HG03159 (cell line): ENCODE data around the gene BORCS6.
A peak's percentile ranks its signal among the peaks of the same experiment; 100 is the strongest.

ENCODE experiments used
- ATAC-seq: cut with Tn5 transposase; IDR thresholded peaks from one replicate; pipeline ENCODE4 v1.9.1; 2021; ENCODE audit warnings: mild to moderate bottlenecking, moderate library complexity; ENCODE audit not compliant: unreplicated experiment

The BORCS6 gene

DNA sequence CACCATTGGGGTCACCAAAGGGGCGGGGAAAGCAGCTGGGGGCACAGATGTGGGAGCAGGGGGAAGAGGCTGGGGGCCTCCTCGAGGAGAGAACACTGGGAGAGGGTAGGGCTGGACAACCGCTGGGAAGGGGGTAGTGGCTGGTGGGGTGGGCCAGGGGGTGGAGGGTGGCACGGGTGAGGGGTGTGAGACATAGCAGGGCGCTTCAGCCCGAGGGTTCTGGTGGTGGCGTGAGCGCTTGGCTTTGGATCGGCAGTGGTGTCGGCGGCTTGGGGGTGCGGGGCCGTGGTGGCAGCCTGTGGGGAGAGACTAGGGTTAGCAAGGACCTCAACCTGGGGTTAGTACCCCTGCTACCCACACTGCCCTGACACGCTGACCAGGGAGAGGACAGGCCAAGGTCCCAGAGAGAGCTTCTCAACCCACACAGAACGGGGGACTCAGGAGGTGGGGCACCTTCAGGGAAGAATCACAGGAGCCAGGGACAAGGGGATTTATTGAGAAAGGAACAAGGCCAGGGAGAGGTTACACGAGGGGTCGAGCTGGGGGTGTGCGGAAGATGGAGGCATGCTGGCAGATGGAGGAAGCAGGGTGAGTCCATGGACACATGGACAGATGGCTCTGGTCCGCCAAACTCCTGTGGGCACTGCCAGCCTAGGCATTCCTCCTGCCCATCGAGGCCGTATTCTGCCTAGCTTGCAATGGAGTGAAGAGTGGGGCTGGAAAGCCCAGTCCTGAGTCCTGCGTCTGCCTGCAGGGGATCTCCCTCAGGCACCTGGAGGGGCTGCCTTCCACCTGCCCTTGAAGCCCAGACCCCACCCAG, 46.2 kb downstream of the BORCS6 start:
- no peak for ATAC-seq

DNA sequence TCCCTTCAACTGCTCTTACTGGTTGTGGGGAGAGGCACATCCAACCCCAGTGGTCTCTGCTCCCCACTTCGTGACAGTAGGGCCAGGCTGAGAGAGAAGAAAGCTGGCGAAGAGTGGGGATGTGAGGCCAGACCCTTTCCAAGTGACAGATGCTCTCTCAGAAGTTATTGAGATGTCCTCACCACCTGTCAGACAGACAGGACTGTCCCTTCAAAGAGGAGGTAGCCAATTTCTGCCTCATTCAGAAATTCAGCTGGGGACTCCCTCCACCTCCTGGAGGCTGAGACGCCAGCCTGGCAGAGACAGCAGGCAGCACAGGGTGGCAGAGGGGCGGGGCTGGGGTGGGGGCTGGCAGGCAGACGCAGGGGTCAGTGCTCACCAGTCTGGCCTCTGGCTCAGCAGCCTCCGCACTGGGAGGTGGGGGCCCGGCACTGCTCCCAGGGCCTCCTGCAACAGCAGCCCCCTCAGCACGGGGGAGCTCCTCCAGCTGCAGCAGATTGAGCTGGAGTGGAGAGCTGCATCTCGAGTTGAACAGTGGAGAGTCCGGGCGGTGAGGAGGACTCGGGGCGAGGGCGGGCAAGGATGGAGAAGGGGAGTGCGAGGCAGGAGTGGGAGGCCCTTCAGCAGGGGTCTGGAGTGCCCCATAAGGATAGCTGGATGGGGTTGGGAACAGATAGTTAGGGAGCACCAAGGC, 46.9 kb downstream of the BORCS6 start:
- ATAC-seq = no peak

DNA sequence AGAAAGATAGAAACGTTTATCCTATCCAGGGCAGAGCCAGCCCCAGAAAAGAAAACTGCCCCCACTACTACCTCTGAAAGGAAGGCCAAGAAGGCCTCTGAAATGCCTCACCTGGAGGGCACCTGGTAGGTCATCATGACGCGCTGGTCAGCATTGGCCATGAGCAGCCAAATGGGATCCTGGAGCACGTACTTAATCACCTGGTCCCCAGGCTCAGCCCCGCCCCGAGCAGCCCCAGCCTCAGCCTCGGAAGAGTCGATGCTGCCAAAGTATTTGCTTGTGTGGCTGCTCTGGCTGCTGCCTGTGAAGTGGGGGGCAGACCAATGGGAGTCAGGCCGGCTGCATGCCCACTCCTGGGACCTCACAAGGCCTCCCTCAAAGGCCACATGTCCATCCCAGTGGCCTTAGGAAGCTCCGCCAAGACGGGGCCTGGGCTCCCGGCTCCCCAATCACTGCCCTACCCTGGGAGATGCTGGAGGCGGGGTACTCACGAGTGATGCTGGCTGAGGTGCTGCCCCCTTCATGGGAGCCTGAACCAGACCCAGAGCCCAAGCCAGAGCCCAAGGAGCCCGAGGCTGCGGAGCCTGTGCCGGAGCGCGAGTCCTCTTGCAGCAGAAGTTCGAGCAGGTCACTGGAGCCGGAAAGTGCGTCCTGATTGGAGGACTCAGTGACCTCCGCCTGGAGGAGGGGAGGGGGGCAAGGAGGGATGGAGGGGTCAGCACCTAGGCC, 47.7 kb downstream of the BORCS6 start:
- no peak for ATAC-seq

DNA sequence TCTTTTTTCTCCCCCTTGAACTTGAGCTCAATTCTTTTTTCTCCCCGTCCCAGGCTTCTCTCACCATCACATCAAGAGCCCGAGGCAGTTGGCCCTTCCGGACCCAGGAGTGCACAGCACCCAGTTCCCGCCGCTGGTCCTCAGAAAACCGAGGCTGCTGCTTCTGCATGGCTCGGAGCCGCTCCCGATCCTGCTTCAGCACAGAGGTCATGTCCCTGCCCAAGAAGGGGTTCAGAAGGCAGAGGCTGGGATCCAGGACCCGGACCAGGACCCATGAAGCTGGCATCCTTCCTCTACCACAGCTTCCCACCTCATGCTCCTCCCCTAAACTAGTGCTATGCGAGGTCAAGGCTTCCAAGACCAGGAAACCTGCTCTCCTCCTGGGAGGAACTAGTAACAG, 48.2 kb downstream of the BORCS6 start:
- ATAC-seq = no peak

DNA sequence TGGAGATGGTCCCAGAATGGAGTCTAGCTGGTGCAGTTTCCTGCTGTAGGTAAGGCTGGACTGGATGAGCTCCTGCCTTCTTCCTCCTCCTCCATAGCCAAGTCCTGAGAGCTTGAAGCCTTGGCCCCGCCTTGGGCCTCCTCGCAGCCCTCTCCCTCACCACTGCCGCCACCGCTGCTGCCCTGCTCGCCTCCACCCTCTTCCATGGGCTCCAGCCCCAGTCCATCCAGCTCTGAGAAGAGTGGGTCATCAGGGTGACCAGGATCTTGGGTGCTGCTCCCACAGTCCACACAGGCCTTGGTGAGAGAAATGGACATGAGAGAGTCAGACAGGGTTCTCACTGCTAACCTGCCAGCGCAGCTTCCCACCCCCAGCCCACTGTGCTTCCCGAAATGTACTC, 48.9 kb downstream of the BORCS6 start:
- ATAC-seq = no peak

DNA sequence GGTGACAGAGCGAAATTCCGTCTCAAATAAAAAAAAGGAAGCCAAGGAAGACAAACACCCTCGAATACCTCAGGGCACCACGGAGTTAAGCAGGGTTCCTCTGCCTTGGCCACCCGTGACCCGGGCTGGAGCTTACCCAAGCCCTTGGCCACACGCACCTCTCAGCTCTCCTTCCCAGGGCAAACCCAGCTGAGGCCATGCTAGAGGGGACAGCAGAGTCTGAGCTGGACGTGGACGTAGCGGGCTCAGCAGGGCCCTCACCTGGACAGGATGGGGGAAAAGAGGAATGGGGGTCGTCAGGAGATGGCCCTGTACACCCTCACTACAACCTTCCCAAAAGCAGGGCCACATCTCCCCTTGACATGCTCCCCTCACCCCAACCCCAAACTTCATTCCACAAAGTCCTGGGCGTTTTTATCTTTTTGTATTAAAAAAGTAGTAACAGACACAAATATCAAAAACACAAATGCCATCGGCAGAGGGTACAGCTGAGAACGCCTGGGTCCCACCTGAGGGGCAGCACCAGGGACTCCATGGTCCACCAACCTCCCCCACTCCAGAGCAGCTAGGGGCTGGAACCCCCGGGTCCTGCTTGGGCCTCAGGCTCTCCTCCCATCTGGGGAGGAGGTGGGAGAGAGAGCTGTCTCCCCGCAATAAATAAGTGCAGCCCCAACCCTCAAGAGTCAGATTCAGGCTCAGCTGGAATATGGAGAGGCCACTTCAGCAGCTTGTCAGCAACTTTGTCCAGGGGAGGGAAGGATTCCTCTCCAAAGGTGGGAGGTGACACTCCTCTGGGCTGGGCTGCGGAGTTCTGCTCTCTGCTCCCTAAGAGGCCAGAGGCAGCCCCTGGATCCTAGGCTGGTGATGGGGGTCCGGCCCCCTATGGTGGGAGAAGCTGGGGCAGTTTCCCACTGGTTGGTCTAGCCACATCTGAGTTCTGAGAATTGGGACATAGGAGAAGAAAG, 49.6 kb downstream of the BORCS6 start:
- no peak for ATAC-seq

DNA sequence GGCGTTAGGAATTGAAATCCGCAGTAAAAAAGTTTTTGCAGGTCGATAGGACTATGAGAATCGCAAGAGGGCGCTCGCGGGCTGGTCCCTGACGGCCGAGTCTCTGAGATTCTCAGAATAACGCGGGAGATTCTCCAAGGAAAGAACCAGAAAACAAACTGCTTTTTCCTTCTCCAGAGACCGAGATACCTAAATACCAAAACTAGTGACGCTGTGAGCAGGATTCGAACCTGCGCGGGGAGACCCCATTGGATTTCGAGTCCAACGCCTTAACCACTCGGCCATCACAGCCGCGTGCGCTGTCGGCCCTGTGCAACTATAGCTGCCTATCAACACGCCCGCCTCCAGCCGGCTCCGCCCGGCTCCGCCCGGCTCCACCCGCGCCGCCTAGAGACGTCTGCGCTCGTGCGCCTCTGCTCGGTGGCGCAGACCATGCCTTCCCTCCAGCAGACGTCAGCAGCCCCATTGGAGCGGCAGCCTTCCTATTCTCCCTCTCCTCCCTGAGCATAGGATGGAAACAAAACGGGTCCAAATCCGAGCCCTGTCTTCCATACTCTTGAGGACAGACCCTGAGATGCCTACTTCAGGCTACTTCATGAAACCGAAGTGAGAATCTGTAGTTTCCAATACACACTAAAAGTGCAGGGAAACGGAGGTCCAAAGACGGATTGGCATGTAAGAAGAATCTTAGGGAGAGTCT, 51.2 kb downstream of the BORCS6 start:
- ATAC-seq = peak; percentile 74

DNA sequence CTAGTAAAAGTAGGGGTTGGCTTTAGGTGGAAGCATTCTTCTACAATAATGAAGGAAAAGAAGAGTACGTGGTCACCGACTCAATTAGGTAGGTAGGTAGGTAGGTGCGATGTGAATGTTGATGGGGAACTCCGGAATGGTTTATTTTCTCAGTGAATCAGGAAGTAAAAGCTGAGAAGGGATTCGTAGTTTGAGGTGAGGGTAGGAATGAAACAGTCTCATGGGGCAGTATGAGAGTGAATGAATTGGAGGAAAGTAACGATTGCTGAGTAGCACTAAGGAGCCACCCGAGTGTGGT, 51.7 kb downstream of the BORCS6 start:
- ATAC-seq = no peak
